ENCODE results near the gene PCSK6.

Gene PCSK6

GRCh38 chr15:101323793-101324523 lies 165.5 kb downstream of the PCSK6 start:
- DNase-seq, result no peak

GRCh38 chr15:101322854-101323477 lies 166.5 kb downstream of the PCSK6 start:
- DNase-seq, result no peak

GRCh38 chr15:101322016-101322695 lies 167.4 kb downstream of the PCSK6 start:
- DNase-seq, result no peak

GRCh38 chr15:101320501-101321052 lies 168.9 kb downstream of the PCSK6 start:
- DNase-seq, result peak; percentile 21

- no peak for DNase-seq
Observed at GRCh38 chr15:101318839-101319238, 170.7 kb downstream of the PCSK6 start.

- DNase-seq, result no peak
Observed at GRCh38 chr15:101318147-101318819, 171.2 kb downstream of the PCSK6 start.

GRCh38 chr15:101317336-101317872 lies 172.1 kb downstream of the PCSK6 start:
- DNase-seq, result no peak

GRCh38 chr15:101316529-101316928 lies 173.0 kb downstream of the PCSK6 start:
- no peak for DNase-seq

GRCh38 chr15:101315736-101316135 lies 173.8 kb downstream of the PCSK6 start:
- no peak for DNase-seq

- DNase-seq, result no peak
Observed at GRCh38 chr15:101314336-101315125, 175.0 kb downstream of the PCSK6 start.

- DNase-seq, result no peak
Observed at GRCh38 chr15:101313041-101313761, 176.3 kb downstream of the PCSK6 start.

GRCh38 chr15:101310508-101310907 lies 179.0 kb downstream of the PCSK6 start:
- no peak for DNase-seq

GRCh38 chr15:101310161-101310480 lies 179.4 kb downstream of the PCSK6 start:
- no peak for DNase-seq

- no peak for DNase-seq
Observed at GRCh38 chr15:101309436-101310160, 179.9 kb downstream of the PCSK6 start.

GRCh38 chr15:101308604-101309435 lies 180.7 kb downstream of the PCSK6 start:
- DNase-seq, result no peak

GRCh38 chr15:101307897-101308603 lies 181.5 kb downstream of the PCSK6 start:
- DNase-seq, result no peak

- DNase-seq, result no peak
Observed at GRCh38 chr15:101307048-101307896, 182.2 kb downstream of the PCSK6 start.
